Activated CD4-positive, alpha-beta T cell treated with anti-CD3 and anti-CD28 coated beads, Interleukin-2, amount 50 U/mL, for 48 hours (primary cell): Measurements from ENCODE around the gene RNASEH2B.

Experiments
- DNase-seq, 2 experiments: peaks; one replicate each; pipeline ENCODE4 v3.0.0-alpha.2; 2020

The RNASEH2B gene

GRCh38 chr13:51000061-51000460 is 90.5 kb downstream of the RNASEH2B start:
- no peak for DNase-seq

- DNase-seq: no peak
These were observed 91.1 kb downstream of the RNASEH2B start for GRCh38 chr13:51000571-51001260.

DNA sequence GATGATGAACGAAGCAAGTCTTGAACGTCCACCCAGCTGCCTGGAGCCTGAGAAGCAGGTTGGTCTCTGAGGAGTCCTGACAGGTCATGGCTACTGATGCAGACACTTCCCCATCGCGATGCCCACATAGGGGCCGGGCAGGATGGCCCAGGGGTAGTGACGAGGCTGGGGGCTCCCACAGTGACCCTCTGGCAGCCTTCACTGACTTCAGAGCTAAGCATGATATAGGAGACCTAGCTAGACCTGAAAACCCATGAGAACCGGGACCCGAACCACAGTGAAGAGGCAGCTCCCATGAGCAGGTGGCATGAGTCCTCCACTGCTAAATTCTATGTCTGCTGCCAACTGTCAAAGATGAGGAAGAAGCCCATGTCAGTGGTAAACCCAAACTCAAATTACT is 91.7 kb downstream of the RNASEH2B start:
- DNase-seq: no peak

GRCh38 chr13:51002736-51003135 is 93.1 kb downstream of the RNASEH2B start:
- DNase-seq: no peak

DNA sequence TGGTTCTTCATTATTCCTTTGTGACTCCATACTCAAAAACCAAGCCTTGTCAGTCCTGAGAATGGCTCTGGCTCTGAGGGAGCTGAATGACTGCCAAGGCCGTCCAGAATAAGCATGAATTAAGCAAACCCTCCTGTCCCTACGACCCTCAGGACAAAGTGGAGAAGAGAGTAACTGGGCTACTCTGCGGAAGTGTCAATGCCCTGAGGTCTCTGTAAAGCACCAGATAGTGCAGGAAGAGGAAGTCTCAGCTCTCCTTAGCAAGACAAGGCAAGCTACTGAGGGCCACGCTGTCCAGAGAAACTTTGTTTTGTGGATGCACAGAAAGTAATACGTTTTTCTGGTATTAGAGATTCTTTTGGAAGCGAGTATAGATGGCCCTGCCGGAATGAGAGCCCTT is 94.1 kb downstream of the RNASEH2B start:
- DNase-seq: no peak

DNA sequence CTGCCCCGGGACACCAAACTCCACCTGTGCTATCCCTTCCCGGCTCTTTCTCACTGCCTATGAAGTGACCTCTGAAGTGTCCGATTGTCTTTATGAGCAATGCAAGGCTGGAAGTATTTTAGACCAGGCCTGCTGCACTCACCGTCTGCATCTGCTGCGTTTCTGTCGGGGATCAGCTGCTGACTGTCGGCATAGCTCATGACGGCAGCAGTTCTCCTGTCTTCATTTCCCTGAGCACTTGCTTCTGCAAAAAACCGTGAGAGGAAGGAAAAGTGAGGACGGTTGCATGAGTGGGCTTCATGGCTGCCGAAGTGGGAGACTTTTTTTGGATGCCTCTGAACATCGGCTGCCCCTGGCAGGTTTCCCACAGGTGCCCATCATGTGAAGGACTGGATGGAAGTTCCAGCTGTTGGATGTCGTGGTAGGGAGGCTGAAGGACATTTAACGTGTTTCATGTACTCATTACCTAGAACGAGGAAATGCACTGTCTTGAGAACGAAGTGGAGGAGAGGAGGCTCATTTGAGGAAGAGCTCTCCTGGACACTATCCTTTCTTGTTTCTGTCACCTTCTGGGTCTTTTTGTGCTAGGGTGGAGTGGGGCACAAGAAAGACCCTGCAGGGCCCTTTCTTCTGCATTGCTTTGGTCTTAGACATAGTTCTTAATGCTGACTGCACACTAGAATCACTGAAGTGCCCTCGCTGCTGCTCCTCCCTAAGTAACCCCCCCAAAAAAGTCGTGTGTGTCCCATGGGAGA is 94.7 kb downstream of the RNASEH2B start:
- no peak for DNase-seq

- DNase-seq: no peak
These were observed 95.4 kb downstream of the RNASEH2B start for GRCh38 chr13:51004918-51005460.

GRCh38 chr13:51005566-51005965 is 96.0 kb downstream of the RNASEH2B start:
- no peak for DNase-seq
